ENCODE measurements around the gene THSD7A.

Gene THSD7A

GRCh38 chr7:11330717-11331116 is 501.3 kb downstream of the THSD7A start:
- DNase-seq (ENCODE audit: low read depth), result peak; percentile 33
- no peak for TF ChIP-seq CTCF (IDR thresholded peaks at IDR 0.05; ENCODE audit: insufficient read depth, low read depth, low read length, missing control alignments)
- no peak overlapping the region for H3K4me3 ChIP-seq (ENCODE audit: low read depth, low read length)

- no peak for DNase-seq (ENCODE audit: low read depth)
- no peak overlapping the region for H3K4me3 ChIP-seq (ENCODE audit: low read depth, low read length)
- no peak for TF ChIP-seq CTCF (IDR thresholded peaks at IDR 0.05; ENCODE audit: insufficient read depth, low read depth, low read length, missing control alignments)
Measured at GRCh38 chr7:11330208-11330607, 501.8 kb downstream of the THSD7A start.

GRCh38 chr7:11329626-11330025 is 502.4 kb downstream of the THSD7A start:
- no peak for TF ChIP-seq CTCF (IDR thresholded peaks at IDR 0.05; ENCODE audit: insufficient read depth, low read depth, low read length, missing control alignments)
- H3K4me3 ChIP-seq (ENCODE audit: low read depth, low read length), result no peak overlapping the region
- no peak for DNase-seq (ENCODE audit: low read depth)

- no peak overlapping the region for H3K4me3 ChIP-seq (ENCODE audit: low read depth, low read length)
- peak; percentile 54 for DNase-seq (ENCODE audit: low read depth)
- no peak for TF ChIP-seq CTCF (IDR thresholded peaks at IDR 0.05; ENCODE audit: insufficient read depth, low read depth, low read length, missing control alignments)
Measured at GRCh38 chr7:11328309-11328708, 503.7 kb downstream of the THSD7A start.

- TF ChIP-seq CTCF (IDR thresholded peaks at IDR 0.05; ENCODE audit: insufficient read depth, low read depth, low read length, missing control alignments), result no peak
- peak; percentile 29 for DNase-seq (ENCODE audit: low read depth)
- H3K4me3 ChIP-seq (ENCODE audit: low read depth, low read length), result no peak overlapping the region
Measured at GRCh38 chr7:11327633-11328032, 504.4 kb downstream of the THSD7A start.

Measured in GM12865 (cell line).